T-helper 22 cell (primary cell): ENCODE data around the gene CCR6.
"Not testable (repeated sequence)": the region's sequence is repeated elsewhere in the genome, so short reads cannot be mapped to it uniquely, and the experiment has no call there.

Experiments
- DNase-seq: peaks from one replicate; pipeline ENCODE4 v3.0.0-alpha.2; 2020; ENCODE audit warnings: low read depth

CCR6 gene

DNA sequence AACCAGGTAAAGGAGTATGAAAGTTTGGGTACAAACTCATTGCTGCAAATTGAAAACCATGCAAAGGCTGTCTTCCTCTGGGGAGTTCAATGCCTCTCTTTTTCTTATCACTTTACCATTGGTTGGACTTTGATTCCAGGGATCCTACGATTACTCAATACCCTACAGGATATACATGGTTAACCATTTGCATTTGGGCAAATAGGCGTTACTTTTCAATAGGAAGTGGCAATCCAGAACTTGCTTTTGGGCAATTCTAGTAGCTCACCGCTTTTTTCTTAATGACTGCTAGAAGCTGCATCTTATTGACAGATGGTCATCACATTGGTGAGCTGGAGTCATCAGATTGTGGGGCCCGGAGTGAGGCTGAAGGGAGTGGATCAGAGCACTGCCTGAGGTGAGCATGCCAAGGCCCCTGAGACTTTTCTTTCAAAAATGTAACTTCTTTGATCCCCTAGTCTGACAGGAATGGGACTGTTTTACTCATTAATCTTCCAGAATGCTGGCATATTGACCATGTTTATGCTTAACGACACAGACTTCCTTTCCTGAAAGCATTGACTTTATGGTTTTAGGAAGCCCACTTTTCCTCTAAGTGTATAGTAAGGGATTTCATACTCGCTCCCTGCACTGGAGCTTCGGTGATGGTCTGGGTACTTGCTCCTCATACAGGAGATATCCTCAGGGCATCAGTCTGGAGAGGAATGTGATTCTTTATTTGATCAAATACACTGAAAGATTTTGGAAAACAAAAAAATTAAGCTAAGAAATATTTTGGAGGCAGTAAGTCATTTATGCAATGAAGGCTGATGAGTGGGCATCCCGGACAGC is at the start of gene CCR6:
Gene CCR6 (plus strand): TSS at position 270 of the 831 bp plus-strand sequence. CDS start 13,039 bp downstream, outside the sequence.
- no peak for DNase-seq

DNA sequence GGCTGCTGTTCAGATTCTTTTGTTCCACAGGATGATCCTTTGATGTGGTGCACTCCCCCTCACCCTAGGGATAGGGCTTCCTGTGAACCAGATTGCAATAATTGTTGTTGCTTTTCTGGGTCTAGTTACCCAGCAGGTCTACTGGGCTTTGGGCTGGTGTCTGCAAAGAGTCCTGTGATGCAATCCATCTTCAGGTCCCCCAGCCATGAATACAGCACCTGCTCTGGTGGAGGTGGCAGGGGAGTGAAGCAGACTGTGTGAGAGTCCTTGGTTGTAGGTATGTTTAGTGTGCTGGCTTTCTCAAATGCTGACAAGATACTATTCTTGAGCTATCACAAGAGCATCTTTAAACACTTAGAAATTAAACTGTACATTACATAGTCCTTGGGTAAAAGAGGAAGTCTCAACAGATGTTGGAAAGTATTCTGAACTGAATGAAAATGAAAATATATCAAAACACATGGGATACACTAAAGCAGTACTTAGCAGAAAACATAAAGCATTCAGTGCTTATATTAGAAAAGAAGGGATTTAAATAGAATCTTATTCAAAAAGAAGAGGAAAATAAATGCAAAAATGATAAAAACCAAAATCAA is 49.1 kb upstream of the CCR6 start:
- DNase-seq = no peak

DNA sequence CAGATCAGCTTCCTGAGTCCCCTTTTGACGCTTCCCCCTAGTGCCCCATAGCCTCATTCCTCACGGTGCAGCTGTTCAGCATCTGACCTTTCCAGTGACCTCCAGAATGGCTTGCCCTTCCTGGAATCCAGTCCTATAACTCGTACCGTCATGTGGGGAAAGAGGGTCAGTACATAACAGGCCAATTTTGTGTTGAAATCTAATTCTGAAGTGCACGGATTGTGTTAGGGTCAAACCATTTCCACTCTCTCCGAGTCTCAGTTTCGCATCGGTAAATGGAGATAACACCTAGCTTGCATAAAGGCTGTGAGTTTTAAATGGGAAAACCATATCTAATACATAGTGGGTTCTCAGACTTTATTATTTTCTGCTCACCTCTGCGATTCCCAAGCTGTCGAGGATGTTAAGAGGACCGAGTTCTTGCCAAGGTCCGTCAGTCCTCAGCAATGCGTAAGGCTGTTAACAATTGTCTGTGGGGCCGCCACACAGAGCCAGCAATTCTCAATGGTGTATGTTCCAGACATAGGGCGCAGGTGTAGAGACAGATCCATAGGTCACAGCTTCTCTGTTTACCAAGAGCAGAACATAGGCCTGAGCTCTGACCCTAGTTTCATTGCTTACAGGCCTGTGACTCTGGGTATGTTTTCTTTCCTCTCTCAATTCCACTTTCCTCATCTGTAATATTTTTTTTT is 45.5 kb upstream of the CCR6 start:
- DNase-seq = no peak

DNA sequence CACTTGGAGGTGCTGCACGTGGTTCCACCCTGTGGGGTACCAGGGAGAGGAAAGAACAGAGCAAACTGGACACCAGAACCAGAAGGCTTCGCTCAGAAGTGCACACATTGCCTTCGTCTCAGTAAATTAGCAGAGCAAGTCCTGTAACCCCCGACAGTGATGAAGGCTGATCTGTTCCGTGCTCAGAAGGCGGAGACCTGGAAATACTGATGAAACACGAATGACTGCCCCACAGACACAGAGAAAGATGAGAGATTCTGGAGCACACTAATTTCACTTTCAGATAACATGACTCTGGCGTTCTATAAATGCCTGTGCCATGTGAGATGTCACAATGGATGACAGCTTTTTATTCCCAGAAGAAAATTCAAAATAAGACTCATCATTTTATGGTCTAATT is 44.2 kb upstream of the CCR6 start:
- no peak for DNase-seq

DNA sequence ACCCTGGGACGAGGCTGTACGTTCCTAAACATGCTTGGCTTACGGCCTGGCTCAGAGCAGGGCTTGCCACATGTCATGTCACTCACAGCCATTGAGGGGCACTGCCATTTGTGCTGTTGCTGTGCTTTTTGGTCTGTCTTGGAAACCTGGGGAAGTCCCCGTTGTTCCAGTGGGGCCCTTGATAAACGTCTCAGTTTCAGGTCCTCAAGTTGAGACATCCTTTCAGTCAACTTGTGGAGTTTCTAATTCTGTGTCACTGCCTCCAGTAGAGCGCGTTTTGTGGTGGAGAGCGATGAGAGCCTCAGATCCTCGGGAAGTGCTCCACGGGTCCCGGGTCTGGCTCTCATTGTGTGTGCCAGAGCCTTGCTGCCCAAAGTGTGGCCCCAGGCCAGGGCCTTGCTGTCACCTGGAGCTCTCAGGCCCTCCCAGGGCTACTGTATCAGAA is 43.0 kb upstream of the CCR6 start:
- peak; percentile 59 for DNase-seq

DNA sequence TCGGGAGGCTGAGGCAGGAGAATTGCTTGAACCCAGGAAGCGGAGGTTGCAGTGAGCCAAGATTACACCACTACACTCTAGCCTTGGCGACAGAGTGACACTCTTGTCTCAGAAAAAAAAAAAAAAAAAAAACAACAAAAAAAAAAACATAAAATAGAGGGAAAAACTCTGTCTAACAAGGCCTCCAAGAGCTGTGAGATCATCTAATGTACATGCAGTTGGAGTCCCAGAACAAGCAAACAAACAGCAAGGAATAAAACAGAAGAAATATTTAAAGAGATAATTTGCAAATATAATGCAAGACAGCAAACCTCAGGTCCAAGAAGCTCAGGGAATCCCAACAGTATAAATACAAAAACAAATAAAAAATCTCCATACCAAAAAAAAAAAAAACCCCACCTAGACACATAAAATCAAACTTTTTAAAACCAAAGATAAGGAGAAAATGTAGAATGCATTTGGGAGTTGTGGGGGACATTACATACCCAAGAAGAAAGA is 35.0 kb upstream of the CCR6 start:
- DNase-seq = no peak

DNA sequence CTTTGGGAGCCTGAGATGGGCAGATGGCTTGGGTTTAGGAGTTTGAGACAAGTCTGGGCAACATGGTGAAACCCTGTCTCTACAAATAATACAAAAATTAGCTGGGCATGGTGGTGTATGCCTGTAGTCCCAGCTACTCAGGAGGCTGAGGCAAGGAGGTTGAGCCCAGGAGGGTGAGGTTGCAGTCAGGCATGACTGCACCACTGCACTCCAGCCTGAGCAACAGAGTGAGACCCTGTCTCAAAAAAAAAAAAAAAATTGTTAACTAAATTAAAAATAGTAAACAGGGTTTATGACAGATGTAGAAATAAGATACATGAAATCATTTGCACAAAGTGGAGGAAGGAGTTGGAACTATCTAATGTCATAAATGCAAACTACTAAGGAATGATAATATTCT is 34.2 kb upstream of the CCR6 start:
- DNase-seq = not testable (repeated sequence)

DNA sequence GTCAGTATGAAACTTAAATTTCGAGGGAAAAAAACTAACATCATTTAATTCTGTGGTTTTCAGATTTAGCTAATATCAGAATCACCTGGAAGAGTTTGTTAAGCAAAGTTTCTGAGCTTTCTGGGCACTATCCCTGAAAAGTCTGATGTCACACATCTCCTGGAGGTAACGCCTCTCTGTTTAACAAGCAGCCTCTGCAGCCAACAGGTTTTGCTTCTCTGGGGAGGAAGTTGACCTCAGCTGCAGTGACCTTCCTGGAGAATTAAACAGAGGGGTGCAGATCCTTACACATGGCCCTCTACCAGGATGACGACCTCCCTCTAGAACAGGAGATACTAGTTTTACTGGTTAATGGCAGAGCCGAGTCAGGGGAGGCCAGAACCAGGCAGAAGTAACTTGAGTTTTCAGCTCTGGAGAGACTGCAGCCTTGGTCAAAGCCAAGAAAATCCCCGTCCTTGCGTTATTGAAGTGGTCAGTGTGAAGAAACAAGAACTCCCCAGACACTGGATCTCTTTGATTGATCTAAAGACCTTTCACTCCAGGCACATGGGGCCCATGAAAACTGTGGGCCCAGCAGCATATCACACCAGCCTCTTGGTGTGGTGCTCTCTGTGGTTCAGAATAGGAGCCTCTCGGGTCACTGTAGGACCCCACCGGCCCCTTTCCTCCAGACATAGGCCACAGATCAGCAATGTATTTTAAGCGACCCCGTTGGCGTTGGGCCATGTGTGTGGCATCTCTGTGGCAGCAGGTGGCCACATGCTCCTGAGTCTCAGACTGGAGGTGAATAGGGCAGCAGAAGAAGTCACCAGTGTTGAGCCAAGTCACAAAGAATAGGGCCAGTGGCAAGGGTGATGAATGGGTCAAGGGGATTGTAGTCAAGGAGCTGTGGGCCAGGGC is 33.4 kb upstream of the CCR6 start:
- DNase-seq = no peak

DNA sequence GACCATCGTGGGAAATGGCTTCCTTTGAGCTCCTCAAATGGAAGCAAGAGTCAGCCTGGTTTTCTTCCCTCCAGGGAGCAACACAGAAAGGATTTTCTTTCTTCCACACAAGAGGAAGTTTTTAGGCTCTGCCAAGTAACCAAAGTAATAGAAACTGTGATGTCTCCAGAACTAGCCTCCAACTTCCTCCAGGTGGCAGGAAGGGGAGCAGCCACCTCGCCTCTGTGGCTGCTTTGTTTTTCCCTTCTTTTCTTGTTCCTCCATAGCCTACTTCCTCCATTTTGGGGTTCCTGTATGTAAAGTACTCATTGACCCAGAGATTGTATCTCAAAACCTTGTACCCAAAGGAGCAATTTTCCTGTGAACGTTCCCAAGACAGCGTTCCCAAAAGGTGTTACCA is 32.7 kb upstream of the CCR6 start:
- DNase-seq = no peak

DNA sequence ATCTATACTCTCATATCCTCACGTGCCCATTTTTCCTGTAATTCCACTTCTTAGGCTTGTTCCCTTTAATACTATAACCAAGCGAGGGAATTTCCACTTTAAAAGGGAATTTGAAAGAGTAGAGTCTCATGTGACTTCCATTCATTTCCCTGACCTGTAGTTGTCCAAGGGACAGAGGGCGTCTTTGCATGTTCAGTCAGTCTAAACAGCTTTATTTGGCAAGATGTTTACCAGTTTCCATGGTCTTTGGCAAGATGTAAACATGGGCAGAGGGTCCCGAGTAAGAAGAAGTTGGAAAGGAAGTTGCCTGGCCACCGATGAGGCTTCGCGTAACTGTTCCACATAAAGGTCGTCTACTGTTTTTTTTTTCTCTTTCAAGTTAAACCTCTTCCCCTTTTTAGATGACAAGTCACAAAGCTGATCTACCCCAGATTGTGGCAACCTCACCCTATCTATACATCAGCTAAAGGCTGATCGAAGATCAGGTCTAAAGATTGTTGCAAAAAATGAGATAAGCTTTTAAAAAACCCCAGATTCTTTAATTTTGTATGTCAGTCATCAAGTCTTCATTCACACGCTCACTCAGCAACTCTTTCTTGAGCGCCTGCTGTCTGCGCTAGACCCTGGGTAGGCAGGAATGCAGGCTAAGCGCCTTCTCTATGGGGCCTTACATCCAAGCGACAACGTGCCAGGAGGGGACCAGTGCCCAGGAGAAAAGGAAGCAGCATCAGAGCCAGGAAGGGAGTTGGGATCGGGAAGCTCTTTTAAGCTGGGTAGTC is 31.7 kb upstream of the CCR6 start:
- DNase-seq = peak; percentile 66

DNA sequence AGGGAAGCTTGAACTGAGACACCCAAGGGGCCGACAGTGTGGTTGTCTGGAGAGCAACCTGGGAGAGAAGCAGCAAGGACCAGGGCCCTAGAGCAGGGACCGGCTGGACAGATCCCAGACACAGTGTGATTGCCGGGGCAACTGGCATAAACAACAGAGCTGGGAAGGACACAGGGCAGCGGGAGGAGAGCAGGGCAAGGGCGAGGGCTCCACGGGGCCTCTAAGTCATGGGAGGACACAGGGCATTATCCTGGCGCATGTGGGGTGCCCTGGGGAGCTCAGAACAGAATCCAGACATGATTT is 31.1 kb upstream of the CCR6 start:
- DNase-seq = no peak

DNA sequence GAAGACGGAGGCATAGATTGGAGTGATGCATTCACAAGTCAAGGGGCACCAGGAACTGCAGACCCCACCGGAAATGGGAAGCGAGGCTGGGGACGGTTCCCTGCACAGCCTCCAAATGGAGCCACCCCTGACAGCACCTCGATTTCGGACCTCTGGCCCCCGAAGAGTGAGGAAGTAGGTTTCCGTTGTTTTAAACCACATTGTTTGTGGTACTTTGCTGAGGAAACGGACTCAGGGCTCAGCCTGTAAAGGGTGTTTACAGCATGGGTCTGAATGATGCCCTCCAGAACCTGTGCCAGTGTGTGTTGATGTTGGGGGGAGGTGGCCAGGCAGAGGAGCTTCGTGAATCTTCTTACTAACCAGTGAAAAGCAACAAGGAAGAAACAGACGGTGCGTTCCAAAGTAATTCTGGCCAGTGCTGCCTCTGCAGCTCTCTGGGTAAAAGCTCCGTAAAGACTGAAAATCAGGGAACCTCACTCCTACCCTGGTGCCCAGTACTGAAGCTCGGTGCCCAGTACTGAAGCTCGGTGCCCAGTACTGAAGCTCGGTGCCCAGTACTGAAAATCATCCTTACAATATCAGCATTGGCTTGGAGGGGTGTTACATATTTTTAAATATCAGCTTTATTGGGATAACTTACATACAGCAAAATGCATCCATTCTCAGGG is 30.1 kb upstream of the CCR6 start:
- no peak for DNase-seq

DNA sequence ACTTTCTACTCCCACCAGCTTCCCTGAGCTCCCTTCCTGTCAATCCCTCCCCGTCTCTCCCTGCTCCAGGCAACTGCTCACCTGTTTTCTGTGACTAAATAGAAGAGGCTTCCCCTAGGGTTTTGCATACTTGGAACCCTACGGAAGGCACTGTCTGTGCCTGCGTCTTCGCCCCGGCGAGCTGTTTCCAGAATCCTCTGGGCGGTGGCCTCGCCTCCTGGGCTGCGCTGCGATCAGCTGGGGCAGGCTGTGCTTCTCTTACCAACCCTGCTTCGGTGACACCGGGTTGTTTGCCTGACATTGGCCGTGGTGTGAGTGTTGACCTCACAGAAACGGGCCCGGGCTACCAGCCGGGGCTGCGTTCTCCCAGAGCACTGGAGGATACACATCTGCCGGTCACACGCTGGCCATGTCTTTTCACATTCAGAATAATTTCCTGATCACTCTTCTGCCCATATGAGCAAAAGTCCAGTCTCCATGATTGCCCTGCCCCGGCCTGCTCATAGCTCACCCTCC is 29.4 kb upstream of the CCR6 start:
- no peak for DNase-seq

DNA sequence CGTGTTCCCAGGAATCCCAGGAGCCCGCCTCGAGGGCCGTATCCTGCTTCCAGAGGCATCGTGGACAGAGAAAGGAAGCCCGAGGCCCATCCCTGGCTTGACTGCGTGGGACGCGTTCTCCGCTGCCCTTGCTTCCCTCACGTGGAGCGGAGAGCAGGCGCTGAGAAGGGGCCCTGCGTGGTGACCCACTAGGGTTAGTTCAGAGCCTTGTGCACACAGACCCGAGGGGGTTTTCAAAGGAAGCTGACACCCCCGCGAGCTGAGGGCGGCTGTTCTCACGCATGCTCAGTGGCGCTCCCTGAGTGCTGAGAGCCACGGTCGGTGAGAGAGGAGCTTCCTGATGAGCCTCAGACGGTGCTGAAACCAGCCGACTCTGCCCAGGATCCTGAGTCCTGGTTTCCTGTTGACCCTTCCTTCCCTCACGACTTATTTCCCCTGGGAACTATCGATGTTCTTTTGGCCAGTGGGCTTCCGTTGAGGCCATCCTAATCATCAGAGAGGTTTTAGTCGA is 28.9 kb upstream of the CCR6 start:
- DNase-seq = peak; percentile 87

DNA sequence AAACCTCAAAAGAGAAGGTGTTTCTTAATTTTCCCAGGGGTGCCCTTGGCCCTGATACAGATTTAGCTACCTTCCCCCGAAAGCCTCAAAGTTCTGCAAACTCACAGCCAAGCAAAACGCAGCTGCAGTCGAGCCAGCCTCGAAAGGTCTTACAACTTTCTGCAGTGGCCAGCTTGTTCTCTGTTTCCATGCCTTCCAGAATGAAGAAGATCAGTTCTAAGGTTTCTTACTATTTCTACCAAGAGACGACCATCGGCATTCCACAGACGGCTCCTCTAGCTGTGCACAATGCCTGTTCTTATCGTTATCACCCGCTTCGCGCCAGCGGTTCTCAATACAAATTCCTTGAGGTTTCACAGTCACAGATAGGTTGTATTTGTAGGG is 28.5 kb upstream of the CCR6 start:
- DNase-seq = no peak

DNA sequence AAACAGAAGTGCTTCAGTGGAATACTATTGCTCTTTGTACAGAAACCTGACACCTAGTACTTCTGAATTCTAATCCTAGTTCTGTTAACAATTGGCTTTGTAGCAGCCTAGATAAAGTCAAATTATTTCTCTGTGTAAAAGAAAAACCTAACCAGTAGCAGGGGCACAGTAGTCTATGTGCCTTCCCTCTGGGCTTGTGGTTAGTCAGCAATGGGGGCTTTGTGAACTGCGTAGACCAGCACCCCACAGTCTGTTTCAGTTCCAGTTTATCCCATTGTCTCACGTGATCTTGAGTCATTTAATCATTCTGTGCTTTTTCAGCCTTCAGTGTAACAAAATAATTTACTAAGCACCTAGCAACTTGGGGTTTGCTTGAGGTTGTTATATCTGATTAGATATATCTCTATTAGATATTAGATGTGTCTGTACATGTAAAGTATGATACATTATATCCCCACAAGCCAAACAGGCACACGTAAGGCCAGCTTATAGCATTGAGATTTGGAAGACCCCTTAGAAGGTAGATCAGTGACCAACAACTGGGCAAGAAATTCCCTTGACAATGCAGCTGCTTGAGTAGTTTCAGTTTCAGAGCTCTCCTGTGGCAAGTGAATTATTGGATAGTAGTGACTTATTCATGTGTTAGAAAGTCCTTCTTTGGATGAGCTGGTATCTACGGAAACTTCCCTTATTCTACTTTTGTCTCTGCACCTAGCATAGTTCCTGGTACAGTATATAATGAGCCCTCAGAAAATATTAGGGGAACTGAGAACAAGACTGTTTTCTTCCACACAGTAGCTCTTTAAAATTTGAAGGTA is 27.9 kb upstream of the CCR6 start:
- DNase-seq = peak; percentile 58

DNA sequence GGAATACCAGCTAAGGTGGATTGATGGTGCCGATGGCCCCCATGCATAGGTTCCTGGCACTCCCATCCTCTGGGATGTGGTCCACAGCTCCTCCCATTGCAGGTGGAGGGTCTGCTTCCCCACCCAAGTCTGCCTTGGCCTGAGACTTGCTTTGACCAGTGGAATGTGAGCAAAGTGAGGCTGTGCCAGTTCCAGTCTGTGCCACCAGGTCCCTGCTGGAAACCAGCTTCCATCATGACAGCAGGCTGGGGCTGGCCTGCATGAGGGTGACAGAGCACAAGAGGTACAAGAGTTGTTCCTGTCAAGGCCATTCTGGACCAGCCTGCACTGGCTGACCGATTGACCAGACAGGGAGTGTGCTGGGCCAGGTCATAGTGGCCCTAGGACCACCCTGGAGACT is 27.0 kb upstream of the CCR6 start:
- no peak for DNase-seq

DNA sequence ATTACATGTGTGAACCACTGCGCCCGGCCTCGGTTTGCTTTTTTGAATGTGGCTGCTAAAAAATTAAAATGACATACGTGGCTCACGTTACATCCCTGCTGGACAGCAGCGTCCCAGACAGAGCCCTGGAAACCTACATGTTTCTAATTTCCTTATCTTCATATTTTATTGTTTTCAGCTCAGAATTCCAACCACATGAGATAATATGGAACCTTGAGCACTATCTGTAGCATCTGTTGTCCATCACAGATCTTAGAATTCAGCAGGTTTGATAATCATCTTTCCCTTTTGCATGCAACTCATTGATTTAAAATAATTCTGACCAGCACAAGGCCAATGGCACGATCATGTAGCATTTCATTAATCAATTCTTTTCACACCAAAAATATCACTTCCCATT is 25.9 kb upstream of the CCR6 start:
- no peak for DNase-seq

DNA sequence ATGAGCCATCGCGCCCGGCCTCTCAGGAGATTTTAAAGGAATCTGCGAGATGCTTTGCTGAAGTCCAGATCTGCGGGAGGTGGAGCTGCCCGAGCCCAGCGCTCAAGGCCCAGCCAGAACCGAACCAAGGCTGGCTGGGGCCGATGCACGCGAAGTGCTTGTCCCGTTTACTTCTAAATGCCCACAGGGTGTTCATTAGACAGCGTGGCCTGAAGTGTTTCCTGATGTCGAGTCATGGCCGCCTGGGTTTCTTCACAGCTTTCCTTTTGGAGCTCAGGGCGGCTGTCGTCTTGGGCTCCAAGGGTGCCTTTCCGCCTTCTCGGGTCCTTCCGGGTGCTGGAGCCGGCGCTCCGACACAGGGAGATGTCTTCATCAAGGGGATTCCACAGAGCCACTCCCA is 25.1 kb upstream of the CCR6 start:
- DNase-seq = no peak
